ENCODE results near the gene FDPS. TPM values are rescaled to one million over a fixed set of nuclear protein-coding genes. Genes with fewer than 3 reads are reported as not detected.
A peak's percentile ranks its signal among the peaks of the same experiment; 100 is the strongest.

FDPS gene
- total RNA-seq, 1 experiment from 2014 or later, result 298 TPM

GRCh38 chr1:155278689-155279160 lies 29.9 kb upstream of the FDPS start:
- peak overlapping the region; percentile 76; the same call in 1 of the 2 replicates for H3K4me3 ChIP-seq (ENCODE audit: low read length)
- peak overlapping the region; percentile 76; the same call in 1 of the 2 replicates for H3K9ac ChIP-seq (ENCODE audit: low read length)

GRCh38 chr1:155279268-155279667 lies 29.4 kb upstream of the FDPS start:
- no peak overlapping the region for H3K27ac ChIP-seq (ENCODE audit: low read length)
- no peaks in the 10 kb centered on the region for H4K20me1 ChIP-seq (ENCODE audit: insufficient read depth, low read depth, low read length)
- H3K9me3 ChIP-seq (ENCODE audit: low read length), result no peaks in the 10 kb centered on the region
- H3K4me1 ChIP-seq (ENCODE audit: low read length), result peaks cover 28% of the 10 kb centered on the region
- H3K36me3 ChIP-seq (ENCODE audit: insufficient read depth, low read length), result no peaks in the 10 kb centered on the region
- no peak for DNase-seq
- H2AFZ ChIP-seq (ENCODE audit: low read length), result no peak overlapping the region
- no peak overlapping the region for H3K9ac ChIP-seq (ENCODE audit: low read length)
- H3K4me3 ChIP-seq (ENCODE audit: low read length), result no peak overlapping the region
- no peaks in the 10 kb centered on the region for H3K27me3 ChIP-seq (ENCODE audit: low read length)
- H3K79me2 ChIP-seq (ENCODE audit: low read length), result no peaks in the 10 kb centered on the region
- H3K4me2 ChIP-seq (ENCODE audit: low read depth, low read length, poor library complexity, severe bottlenecking), result peak overlapping the region; percentile 91
- no peaks in the 10 kb centered on the region for H3K9me2 ChIP-seq (replicated peaks; ENCODE audit: insufficient read depth, low read length)

More at GRCh38 chr1:155278689-155279160, 29.9 kb upstream of the FDPS start:
- DNase-seq, result no peak
- H3K79me2 ChIP-seq (ENCODE audit: low read length), result peaks cover 2% of the 10 kb centered on the region; the same call in 1 of the 2 replicates
- H3K9me2 ChIP-seq (replicated peaks; ENCODE audit: insufficient read depth, low read length), result no peaks in the 10 kb centered on the region
- no peak overlapping the region for H3K27ac ChIP-seq (ENCODE audit: low read length)
- H3K4me1 ChIP-seq (ENCODE audit: low read length), result peaks cover 30% of the 10 kb centered on the region
- H3K4me2 ChIP-seq (ENCODE audit: low read depth, low read length, poor library complexity, severe bottlenecking), result peak overlapping the region; percentile 91
- no peaks in the 10 kb centered on the region for H3K27me3 ChIP-seq (ENCODE audit: low read length)
- no peaks in the 10 kb centered on the region for H3K36me3 ChIP-seq (ENCODE audit: insufficient read depth, low read length)
- no peaks in the 10 kb centered on the region for H3K9me3 ChIP-seq (ENCODE audit: low read length)
- H4K20me1 ChIP-seq (ENCODE audit: insufficient read depth, low read depth, low read length), result no peaks in the 10 kb centered on the region
- H2AFZ ChIP-seq (ENCODE audit: low read length), result no peak overlapping the region

- Histone ChIP-seq H3K9me3 (ENCODE audit: low read length) (no peaks in the 10 kb centered on the region), H3K27ac (ENCODE audit: low read length) (no peak overlapping the region), H4K20me1 (ENCODE audit: insufficient read depth, low read depth, low read length) (no peaks in the 10 kb centered on the region), H3K4me3 (ENCODE audit: low read length) (no peak overlapping the region), H2AFZ (ENCODE audit: low read length) (no peak overlapping the region), H3K9me2 (replicated peaks; ENCODE audit: insufficient read depth, low read length) (no peaks in the 10 kb centered on the region), H3K79me2 (ENCODE audit: low read length) (no peaks in the 10 kb centered on the region), H3K9ac (ENCODE audit: low read length) (no peak overlapping the region), H3K4me1 (ENCODE audit: low read length) (peaks cover 24% of the 10 kb centered on the region), H3K4me2 (ENCODE audit: low read depth, low read length, poor library complexity, severe bottlenecking) (no peak overlapping the region), H3K27me3 (ENCODE audit: low read length) (no peaks in the 10 kb centered on the region), H3K36me3 (ENCODE audit: insufficient read depth, low read length) (no peaks in the 10 kb centered on the region)
- no peak for DNase-seq
These were observed 26.1 kb upstream of the FDPS start for GRCh38 chr1:155282488-155283091.

GRCh38 chr1:155284476-155284875 lies 24.2 kb upstream of the FDPS start:
- Histone ChIP-seq H3K27me3 (ENCODE audit: low read length) (no peaks in the 10 kb centered on the region), H3K4me3 (ENCODE audit: low read length) (no peak overlapping the region), H3K36me3 (ENCODE audit: insufficient read depth, low read length) (no peaks in the 10 kb centered on the region; the same call in 1 of the 2 replicates), H3K4me1 (ENCODE audit: low read length) (peaks cover 7% of the 10 kb centered on the region), H3K79me2 (ENCODE audit: low read length) (no peaks in the 10 kb centered on the region), H3K27ac (ENCODE audit: low read length) (no peak overlapping the region), H4K20me1 (ENCODE audit: insufficient read depth, low read depth, low read length) (no peaks in the 10 kb centered on the region), H3K4me2 (ENCODE audit: low read depth, low read length, poor library complexity, severe bottlenecking) (no peak overlapping the region), H3K9ac (ENCODE audit: low read length) (no peak overlapping the region), H3K9me3 (ENCODE audit: low read length) (no peaks in the 10 kb centered on the region), H2AFZ (ENCODE audit: low read length) (no peak overlapping the region), H3K9me2 (replicated peaks; ENCODE audit: insufficient read depth, low read length) (no peaks in the 10 kb centered on the region)
- no peak for DNase-seq

- Histone ChIP-seq H3K9ac (ENCODE audit: low read length) (no peak overlapping the region), H3K9me2 (replicated peaks; ENCODE audit: insufficient read depth, low read length) (no peaks in the 10 kb centered on the region)
These were observed 23.6 kb upstream of the FDPS start for GRCh38 chr1:155285063-155285462.

GRCh38 chr1:155285631-155286044 lies 23.0 kb upstream of the FDPS start:
- H3K9me2 ChIP-seq (replicated peaks; ENCODE audit: insufficient read depth, low read length), result no peaks in the 10 kb centered on the region
- no peak overlapping the region for H3K9ac ChIP-seq (ENCODE audit: low read length)
- H3K4me1 ChIP-seq (ENCODE audit: low read length), result peaks cover 7% of the 10 kb centered on the region
- no peak overlapping the region for H2AFZ ChIP-seq (ENCODE audit: low read length)
- no peaks in the 10 kb centered on the region; the same call in 1 of the 2 replicates for H3K36me3 ChIP-seq (ENCODE audit: insufficient read depth, low read length)
- H4K20me1 ChIP-seq (ENCODE audit: insufficient read depth, low read depth, low read length), result no peaks in the 10 kb centered on the region
- H3K9me3 ChIP-seq (ENCODE audit: low read length), result no peaks in the 10 kb centered on the region
- H3K4me3 ChIP-seq (ENCODE audit: low read length), result no peak overlapping the region
- H3K4me2 ChIP-seq (ENCODE audit: low read depth, low read length, poor library complexity, severe bottlenecking), result no peak overlapping the region
- H3K79me2 ChIP-seq (ENCODE audit: low read length), result no peaks in the 10 kb centered on the region
- no peaks in the 10 kb centered on the region for H3K27me3 ChIP-seq (ENCODE audit: low read length)
- DNase-seq, result no peak
- H3K27ac ChIP-seq (ENCODE audit: low read length), result no peak overlapping the region

More at GRCh38 chr1:155285063-155285462, 23.6 kb upstream of the FDPS start:
- Histone ChIP-seq H3K27me3 (ENCODE audit: low read length) (no peaks in the 10 kb centered on the region), H2AFZ (ENCODE audit: low read length) (no peak overlapping the region), H3K4me2 (ENCODE audit: low read depth, low read length, poor library complexity, severe bottlenecking) (no peak overlapping the region), H3K4me3 (ENCODE audit: low read length) (no peak overlapping the region), H3K79me2 (ENCODE audit: low read length) (no peaks in the 10 kb centered on the region), H3K27ac (ENCODE audit: low read length) (no peak overlapping the region), H4K20me1 (ENCODE audit: insufficient read depth, low read depth, low read length) (no peaks in the 10 kb centered on the region), H3K9me3 (ENCODE audit: low read length) (no peaks in the 10 kb centered on the region), H3K4me1 (ENCODE audit: low read length) (peaks cover 7% of the 10 kb centered on the region), H3K36me3 (ENCODE audit: insufficient read depth, low read length) (no peaks in the 10 kb centered on the region; the same call in 1 of the 2 replicates)
- DNase-seq, result no peak

- DNase-seq, result no peak
- Histone ChIP-seq H3K4me1 (ENCODE audit: low read length) (peaks cover 7% of the 10 kb centered on the region), H3K27me3 (ENCODE audit: low read length) (no peaks in the 10 kb centered on the region), H3K79me2 (ENCODE audit: low read length) (no peaks in the 10 kb centered on the region), H3K9me2 (replicated peaks; ENCODE audit: insufficient read depth, low read length) (no peaks in the 10 kb centered on the region), H4K20me1 (ENCODE audit: insufficient read depth, low read depth, low read length) (no peaks in the 10 kb centered on the region), H3K4me3 (ENCODE audit: low read length) (no peak overlapping the region), H3K27ac (ENCODE audit: low read length) (no peak overlapping the region), H2AFZ (ENCODE audit: low read length) (no peak overlapping the region), H3K4me2 (ENCODE audit: low read depth, low read length, poor library complexity, severe bottlenecking) (no peak overlapping the region), H3K9me3 (ENCODE audit: low read length) (no peaks in the 10 kb centered on the region), H3K9ac (ENCODE audit: low read length) (no peak overlapping the region), H3K36me3 (ENCODE audit: insufficient read depth, low read length) (no peaks in the 10 kb centered on the region; the same call in 1 of the 2 replicates)
These were observed 22.1 kb upstream of the FDPS start for GRCh38 chr1:155286544-155286943.

GRCh38 chr1:155287987-155288543 lies 20.6 kb upstream of the FDPS start:
- Histone ChIP-seq H4K20me1 (ENCODE audit: insufficient read depth, low read depth, low read length) (no peaks in the 10 kb centered on the region), H3K4me2 (ENCODE audit: low read depth, low read length, poor library complexity, severe bottlenecking) (no peak overlapping the region), H3K36me3 (ENCODE audit: insufficient read depth, low read length) (no peaks in the 10 kb centered on the region; the same call in 1 of the 2 replicates), H3K79me2 (ENCODE audit: low read length) (no peaks in the 10 kb centered on the region), H3K4me1 (ENCODE audit: low read length) (peaks cover 5% of the 10 kb centered on the region), H3K27me3 (ENCODE audit: low read length) (no peaks in the 10 kb centered on the region), H3K27ac (ENCODE audit: low read length) (no peak overlapping the region), H3K4me3 (ENCODE audit: low read length) (no peak overlapping the region), H2AFZ (ENCODE audit: low read length) (no peak overlapping the region), H3K9ac (ENCODE audit: low read length) (no peak overlapping the region), H3K9me2 (replicated peaks; ENCODE audit: insufficient read depth, low read length) (no peaks in the 10 kb centered on the region), H3K9me3 (ENCODE audit: low read length) (no peaks in the 10 kb centered on the region)
- no peak for DNase-seq
